NCI-H146 (cell line): ENCODE data around the gene GFPT1.

ENCODE experiments used
- DNase-seq: peaks from one replicate; lab custom pipeline; 2025; lab: John Stamatoyannopoulos, UW

GFPT1 gene

GRCh38 chr2:69316550-69316949, 70.5 kb downstream of the GFPT1 start:
- no peak for DNase-seq

DNA sequence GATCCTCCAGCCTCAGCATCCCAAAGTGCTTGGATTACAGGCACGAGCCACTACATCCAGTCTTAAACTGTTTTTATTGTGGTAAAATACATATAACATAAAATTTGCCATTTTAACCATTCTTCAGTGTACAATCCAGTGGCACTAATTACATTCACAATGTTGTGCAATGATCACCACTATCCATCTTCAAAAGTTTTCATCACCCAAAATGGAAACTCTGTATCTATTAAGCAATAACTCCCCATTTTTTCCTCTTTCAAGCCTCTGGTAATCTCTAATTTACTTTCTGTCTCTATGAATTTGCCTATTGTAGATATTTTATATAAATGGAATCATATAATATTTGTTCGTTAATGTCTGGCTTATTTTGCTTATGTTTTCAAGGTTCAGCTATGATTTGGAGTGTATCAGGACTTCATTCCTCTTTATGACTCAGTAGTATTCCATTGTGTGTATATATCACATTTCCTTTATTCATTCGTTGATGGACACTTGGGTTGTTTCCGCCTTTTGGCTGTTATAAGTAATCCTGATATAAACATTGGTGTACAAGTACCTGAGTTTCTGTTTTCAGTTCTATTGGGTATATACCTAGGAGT, 71.8 kb downstream of the GFPT1 start:
- DNase-seq = no peak

DNA sequence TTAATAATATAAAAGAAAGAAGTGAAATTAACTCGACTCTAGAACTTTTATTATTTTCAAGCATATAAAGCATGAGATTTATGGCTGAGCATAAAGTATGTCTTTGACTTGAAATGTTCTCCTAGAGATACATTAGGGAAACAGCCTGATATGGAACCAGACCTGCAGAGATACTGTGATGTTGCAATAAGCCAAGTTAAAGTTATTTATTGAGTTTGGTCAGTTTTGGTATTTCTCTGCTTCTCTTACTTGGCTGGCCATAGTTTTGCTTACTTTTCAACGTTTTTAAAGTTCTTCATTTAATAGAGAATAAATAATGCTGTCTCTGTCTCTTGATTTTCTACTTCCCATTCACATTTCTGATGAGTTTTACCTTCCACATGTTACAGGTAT, 76.0 kb downstream of the GFPT1 start:
- no peak for DNase-seq

DNA sequence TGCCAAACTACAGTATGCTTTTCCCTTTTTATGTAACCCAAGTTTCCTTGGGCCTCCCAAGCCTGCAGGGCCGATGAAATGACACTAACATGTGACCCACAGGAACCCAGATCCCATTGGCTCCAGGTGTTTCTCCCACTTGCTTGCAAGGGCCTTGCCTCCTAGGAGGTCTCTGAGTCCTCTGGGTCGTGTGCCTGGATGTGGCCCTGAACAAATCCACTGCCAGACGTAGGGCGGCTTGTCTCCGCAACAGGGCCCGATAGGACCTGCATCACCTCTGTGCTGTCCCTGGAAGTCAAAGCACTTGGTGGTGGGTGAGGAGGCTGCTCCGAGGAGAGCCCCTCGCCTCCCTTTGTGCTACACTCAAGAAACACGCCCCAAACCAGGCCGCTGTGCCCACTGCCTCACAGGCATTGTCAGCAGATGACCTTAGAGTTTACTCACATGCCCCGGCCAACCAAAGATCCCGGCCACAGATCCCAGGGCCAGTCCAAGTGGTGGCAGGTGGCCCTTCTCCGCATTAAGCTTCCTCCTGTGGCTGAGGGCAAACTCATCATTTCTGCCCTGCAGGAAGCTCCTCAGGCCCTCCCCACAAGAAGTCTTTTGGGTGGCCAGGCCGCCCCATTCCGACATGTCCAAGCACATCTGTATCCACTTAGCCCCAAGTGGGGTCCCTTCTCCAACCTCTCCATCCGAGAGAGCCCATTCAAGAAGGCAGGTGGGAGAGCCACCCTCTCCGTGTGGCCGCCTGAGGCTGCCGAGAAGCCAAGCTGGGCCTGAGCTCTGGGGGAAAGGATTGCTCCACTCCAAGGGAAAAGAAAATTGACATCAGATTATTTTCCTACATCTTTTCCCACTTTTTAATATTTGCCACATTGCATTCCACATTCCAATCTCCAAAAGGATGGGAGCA, 76.7 kb downstream of the GFPT1 start:
- no peak for DNase-seq

DNA sequence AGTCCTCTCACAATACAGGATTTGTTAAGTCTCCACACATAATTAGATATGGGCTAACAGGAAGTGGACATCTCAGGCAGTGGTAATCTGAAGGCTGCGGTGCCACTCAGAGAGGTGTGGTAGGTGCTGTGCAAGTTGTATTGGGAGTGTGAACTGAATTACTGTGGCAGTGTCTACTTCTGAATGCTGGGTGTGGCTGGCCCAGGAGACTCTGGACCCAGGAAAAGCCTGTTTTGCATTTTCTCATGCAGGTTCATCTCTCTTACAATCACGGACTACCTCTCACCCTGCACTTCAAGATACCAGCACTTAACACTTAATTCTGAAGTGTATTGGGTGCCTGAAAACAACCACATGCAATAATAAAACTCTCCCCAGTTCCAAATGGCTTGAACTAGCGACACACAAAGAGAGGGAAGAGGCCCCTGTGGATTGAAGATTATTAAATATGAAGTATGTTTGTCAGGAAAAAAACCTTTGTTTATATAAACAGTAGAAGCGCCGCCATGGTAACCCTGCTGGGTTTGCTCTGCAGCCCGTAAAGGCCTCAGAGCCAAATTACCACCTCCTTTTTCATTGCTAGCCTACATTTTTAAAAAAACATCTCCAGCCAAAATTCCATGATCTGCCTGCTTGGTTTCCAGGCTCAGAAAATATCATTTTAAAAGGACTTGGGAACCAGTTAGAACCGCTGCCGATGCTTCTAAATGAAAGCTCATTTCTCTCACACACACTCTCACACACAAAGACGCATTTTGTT, 77.5 kb downstream of the GFPT1 start:
- peak; percentile 51 for DNase-seq

- no peak for DNase-seq
Observed at GRCh38 chr2:69308338-69308737, 78.7 kb downstream of the GFPT1 start.

DNA sequence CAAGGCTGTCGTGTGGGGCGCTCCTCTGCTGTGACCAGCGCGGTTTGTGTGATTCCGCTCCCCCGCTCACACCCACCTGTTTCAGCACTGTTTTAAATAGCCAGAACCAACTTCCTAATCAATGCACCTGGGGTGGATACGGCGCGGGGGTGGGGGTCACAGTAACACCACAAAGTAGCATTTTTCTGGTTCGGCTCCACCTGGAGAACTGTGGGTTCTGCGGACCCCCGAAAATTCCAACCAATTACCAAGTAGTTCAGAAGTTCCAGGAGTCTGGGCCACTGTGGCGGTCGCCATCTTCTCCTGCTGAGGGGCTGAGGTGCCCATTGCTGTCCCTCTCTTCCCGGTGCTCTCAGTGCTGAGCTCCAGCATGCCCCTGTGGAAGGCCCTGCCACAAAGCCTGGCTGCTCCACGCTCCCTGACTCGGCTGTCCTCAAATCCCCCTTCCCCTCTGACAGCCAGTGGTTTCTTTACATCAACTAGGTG, 79.4 kb downstream of the GFPT1 start:
- no peak for DNase-seq

DNA sequence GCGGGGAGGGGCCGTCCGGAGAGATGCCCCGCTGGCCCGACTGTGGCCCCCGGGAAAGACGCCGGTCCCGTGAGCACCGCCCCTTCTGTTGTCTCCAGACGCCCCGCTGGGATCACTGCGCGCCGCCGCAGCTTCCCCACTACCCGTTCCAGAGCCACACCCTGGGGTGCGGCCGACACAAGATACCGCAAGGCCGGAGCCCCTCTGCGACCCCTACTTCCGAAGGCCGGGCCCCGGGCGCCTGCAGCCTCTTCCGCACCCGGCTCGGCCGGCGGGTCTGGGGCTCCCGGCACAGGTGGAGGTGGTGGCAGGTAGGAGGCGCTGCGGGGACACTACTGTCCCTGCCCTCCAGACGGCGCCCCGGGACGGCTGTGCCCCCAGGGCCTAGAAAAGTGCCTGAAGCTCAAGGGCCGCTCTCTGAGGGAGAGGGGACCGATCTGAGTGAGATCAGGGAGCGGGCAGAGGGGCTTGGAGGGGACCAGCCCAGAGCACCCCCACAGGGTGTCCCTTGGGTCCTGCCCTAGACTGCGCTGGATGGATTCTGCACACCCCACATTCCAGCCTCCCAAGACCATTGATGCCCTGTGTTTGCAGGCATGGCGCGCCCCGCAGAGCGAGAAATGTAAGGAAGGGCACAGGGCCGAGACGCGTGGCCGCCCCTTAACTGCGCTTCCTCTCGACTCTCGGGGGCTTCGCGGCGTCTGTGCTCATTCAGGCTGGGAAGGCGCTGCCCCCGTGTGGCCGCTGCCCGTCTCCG, 80.0 kb downstream of the GFPT1 start:
- peak; percentile 71 for DNase-seq

GRCh38 chr2:69306393-69306821, 80.6 kb downstream of the GFPT1 start:
- DNase-seq = no peak

DNA sequence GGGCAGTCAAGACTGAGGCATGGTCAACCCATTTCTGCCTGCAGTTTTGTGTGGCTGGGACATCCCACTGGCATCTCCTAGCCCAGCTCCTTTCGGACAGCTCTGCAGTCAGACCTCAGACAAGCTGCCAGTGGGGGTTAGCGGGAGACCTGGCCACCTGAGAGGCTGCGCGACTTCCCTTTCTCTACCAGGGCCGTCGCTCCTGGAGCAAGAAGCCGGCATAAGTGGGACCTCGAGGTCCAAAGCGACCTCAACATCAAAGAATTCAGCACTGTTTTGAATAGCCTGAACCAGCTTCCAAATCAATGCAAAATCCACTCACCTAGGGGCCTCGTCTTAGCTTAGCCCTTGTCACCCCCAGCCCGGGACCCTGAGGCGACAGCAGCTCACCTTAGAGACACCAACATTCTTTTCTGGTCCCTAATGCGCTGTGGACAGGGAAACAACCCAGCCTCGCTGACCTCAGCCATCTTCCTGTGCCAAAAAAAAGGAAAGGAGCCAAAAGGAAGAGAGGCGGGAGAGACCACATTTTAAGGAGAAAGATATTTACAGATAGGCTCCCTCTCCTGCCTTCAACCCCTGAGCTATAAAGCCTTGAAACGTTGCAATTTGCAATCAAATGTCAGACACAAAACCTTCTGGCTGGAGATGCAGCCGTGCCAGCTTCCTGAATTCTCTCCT, 81.2 kb downstream of the GFPT1 start:
- no peak for DNase-seq

- DNase-seq = no peak
Observed at GRCh38 chr2:69305166-69305565, 81.9 kb downstream of the GFPT1 start.

DNA sequence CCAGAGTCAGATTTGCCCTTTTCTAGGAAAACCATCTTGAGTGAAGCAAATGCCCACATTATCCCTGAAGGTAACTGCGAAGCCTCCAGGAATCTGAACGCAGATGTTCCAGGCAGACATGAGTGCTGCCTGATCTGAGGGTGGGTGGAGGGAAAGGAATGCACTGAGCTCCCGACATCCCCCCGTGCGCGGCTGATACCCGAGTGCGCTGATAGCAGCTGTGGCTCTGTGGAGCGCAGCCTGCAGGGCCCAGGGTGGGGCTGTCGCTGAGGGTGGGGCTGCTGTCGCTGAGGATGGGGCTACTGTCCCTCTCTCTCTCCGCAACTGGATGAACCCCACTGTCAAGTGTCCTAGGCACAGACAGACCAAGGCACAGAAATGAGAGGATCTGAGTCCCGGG, 82.4 kb downstream of the GFPT1 start:
- DNase-seq = no peak

DNA sequence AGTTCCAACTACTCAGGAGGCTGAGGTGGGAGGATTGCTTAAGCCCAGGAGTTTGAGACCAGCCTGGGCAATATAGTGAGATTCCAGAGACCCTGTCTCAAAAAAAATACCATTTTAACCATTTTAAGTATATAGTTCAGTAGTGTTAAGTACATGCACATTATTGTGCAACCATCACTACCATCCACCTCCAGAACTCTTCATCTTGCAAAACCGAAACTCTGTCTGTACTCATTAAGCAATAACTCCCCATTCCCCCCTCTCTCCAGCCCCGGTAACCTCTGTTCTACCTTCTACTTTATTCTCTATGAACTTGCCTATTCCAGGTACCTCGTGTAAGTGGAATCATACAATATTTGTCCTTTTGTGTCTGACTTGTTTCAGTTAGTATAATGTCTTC, 86.4 kb downstream of the GFPT1 start:
- DNase-seq = no peak

DNA sequence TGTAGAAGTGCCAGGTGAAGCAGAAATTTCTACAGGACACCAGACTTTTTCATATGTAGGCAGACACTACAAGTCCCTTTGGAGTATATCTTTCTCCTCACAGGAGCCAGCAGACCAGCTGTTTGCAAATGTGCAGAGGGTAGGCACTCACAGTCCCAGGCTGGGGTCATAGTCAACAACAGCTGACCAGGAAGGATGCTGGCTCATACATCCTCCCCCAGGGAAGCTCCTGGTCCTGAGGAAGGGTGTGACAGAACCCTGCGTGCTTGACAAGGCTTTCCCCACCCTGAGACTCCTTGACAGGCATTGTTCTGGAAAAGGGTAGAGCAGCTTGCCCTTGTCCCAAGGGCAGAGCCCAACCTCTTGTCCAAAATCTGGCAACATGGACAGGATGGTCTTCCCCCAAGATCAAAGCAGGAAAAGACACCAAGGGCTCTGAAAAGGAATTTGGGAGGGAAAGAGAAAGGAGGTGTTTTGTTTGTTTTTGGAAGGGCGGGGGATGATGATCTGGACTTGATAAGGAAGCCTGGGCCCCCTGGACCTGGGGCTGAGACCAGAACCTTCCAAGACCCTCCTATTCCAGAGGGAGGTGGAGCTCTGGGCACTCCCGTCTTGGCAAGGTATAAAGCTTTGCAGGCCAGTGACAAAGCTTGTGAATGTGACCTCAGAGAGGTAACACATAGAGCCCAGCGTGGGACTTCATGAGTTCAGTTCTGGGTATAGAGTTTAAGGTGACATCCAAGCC, 87.1 kb downstream of the GFPT1 start:
- DNase-seq = no peak

DNA sequence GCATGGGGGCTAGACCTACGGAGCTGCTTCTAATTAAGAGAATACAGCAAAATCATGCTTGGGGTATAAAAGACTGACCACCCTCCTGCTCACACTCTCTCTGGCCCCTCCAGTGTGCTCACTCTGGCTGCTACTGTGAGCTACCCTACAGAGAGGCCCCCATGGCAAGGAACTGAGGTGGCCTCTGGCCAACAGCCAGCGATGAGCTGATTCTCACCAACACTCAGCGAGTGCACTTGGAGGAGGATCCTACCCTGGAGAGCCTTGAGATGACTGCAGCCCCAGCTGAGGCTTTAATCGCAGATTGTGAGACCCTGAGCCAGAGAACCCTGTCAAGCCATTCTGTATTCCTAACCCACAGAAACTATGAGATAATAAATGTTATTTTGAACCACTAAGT, 88.2 kb downstream of the GFPT1 start:
- no peak for DNase-seq

DNA sequence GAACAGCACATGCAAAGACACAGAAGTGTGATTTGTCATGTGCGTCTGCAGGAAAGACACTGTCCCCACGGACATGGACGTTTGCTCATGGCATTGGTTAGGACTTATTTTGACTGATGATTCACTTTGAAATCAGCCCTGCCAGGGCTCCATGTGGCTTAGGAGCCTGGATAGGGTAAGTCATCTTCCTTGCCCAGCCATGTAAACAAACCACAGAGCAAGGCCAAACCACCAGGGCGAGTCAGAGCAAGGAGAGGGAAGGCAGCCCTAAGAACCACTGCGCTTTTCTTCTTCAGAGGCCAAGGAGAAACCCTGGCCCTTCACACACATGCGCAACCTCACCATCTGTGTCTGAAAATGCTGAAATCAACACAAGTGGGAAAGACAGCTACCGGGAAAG, 88.8 kb downstream of the GFPT1 start:
- DNase-seq = no peak

DNA sequence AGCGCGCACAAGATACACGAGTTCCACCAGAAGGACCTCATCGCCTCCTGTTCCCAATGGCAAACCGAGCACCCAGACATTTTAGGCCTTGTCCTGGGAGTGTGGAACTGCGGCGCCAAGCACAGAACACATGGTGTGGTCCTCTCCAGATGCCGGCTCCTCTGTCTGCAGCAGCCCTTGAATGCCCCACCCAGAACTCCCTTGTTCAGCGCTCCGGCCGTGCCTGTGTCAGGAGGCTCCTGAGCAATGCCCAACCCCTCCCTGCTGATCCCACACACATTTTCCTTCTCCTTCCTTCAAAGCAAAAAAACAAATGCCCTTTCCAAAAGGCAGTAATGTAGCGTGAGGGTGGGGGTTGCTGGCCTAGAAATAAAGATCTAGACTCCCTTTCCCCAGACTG, 89.8 kb downstream of the GFPT1 start:
- no peak for DNase-seq

GRCh38 chr2:69296421-69296820, 90.6 kb downstream of the GFPT1 start:
- no peak for DNase-seq

- DNase-seq = no peak
Observed at GRCh38 chr2:69292256-69292655, 94.8 kb downstream of the GFPT1 start.

GRCh38 chr2:69291721-69292120, 95.3 kb downstream of the GFPT1 start:
- DNase-seq = no peak
